Central memory CD8-positive, alpha-beta T cell (primary cell): ENCODE measurements around the gene SHISA8.

Source experiments
- ATAC-seq: fragments of 150-1000 bp; cut with Tn5 transposase; replicated peaks from 2 replicates; pipeline ENCODE4 v1.10.0; 2022; ENCODE audit warnings: mild to moderate bottlenecking, moderate FRiP score, moderate number of reproducible peaks; ENCODE audit not compliant: poor library complexity, severe bottlenecking; ENCODE audit errors: extremely low read depth
- DNase-seq, 2 donors: peaks; one replicate each; pipeline ENCODE4 v3.0.0; 2021; ENCODE audit warnings: low spot score in 2 of 2
- H3K27ac Mint-ChIP-seq: one replicate; pipeline ENCODE4 v1.8.0; 2022; ENCODE audit warnings: low read depth, mild to moderate bottlenecking, moderate library complexity, mixed read lengths
- H3K27me3 Mint-ChIP-seq: one replicate; pipeline ENCODE4 v1.8.0; 2022; ENCODE audit warnings: mixed read lengths
- H3K36me3 Mint-ChIP-seq: one replicate; pipeline ENCODE4 v1.8.0; 2022; ENCODE audit warnings: mild to moderate bottlenecking, moderate library complexity, mixed read lengths; ENCODE audit not compliant: insufficient read depth
- H3K4me1 Mint-ChIP-seq: one replicate; pipeline ENCODE4 v1.8.0; 2022; ENCODE audit warnings: mixed read lengths
- H3K4me3 Mint-ChIP-seq: one replicate; pipeline ENCODE4 v1.8.0; 2022; ENCODE audit warnings: mild to moderate bottlenecking, moderate library complexity, mixed read lengths
- H3K9me3 Mint-ChIP-seq: one replicate; pipeline ENCODE4 v1.8.0; 2022; ENCODE audit warnings: mixed read lengths

Gene SHISA8

GRCh38 chr22:41928593-41929417 is 13.9 kb upstream of the SHISA8 start:
- H3K27ac Mint-ChIP-seq, result peak overlapping the region; percentile 62
- no peaks in the 10 kb centered on the region for H3K9me3 Mint-ChIP-seq
- H3K36me3 Mint-ChIP-seq, result peaks cover 4% of the 10 kb centered on the region
- peaks cover 26% of the 10 kb centered on the region for H3K4me1 Mint-ChIP-seq
- H3K27me3 Mint-ChIP-seq, result no peaks in the 10 kb centered on the region
- H3K4me3 Mint-ChIP-seq, result no peak overlapping the region
- no peak for ATAC-seq
- DNase-seq, result no peak

DNA sequence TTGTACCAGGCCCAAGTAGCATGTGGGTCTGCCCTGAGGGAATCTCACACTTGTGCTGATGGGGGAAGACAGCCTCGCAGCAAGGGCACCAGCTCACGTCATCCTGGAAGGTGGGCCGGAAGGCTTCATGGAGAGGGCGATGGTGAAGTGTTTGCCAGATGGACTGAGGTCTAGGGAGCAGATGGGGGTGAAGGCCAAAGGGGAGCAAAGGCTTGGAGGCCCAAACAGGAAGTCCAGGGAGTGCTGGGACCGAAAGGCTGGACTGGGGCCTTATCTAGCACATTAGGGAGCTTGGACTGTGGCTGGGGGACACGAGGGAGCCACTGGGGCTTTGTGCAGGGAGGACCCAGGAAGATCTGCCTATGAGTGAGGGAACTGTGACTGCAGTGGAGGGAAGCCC is 12.9 kb upstream of the SHISA8 start:
- Mint-ChIP-seq H3K9me3 (no peaks in the 10 kb centered on the region), H3K27me3 (no peaks in the 10 kb centered on the region), H3K36me3 (peaks cover 2% of the 10 kb centered on the region), H3K27ac (peak overlapping the region; percentile 72), H3K4me1 (peaks cover 26% of the 10 kb centered on the region), H3K4me3 (peak overlapping the region; percentile 67)
- ATAC-seq (no peak), DNase-seq (no peak)

- no peaks in the 10 kb centered on the region for H3K27me3 Mint-ChIP-seq
- peaks cover 2% of the 10 kb centered on the region for H3K36me3 Mint-ChIP-seq
- peak overlapping the region; percentile 67 for H3K27ac Mint-ChIP-seq
- no peaks in the 10 kb centered on the region for H3K9me3 Mint-ChIP-seq
- peak; percentile 68 to 70 for DNase-seq
- peak; percentile 82 for ATAC-seq
- peaks cover 26% of the 10 kb centered on the region for H3K4me1 Mint-ChIP-seq
- peak overlapping the region; percentile 67 for H3K4me3 Mint-ChIP-seq
Measured at GRCh38 chr22:41925783-41926460, 11.0 kb upstream of the SHISA8 start.

GRCh38 chr22:41923595-41924276 is 8.9 kb upstream of the SHISA8 start:
- H3K4me3 Mint-ChIP-seq, result no peak overlapping the region
- no peaks in the 10 kb centered on the region for H3K9me3 Mint-ChIP-seq
- no peak for DNase-seq
- no peaks in the 10 kb centered on the region for H3K27me3 Mint-ChIP-seq
- peaks cover 4% of the 10 kb centered on the region for H3K36me3 Mint-ChIP-seq
- no peak overlapping the region for H3K27ac Mint-ChIP-seq
- H3K4me1 Mint-ChIP-seq, result peaks cover 32% of the 10 kb centered on the region
- no peak for ATAC-seq

GRCh38 chr22:41922940-41923594 is 8.2 kb upstream of the SHISA8 start:
- Mint-ChIP-seq H3K9me3 (no peaks in the 10 kb centered on the region), H3K36me3 (peaks cover 2% of the 10 kb centered on the region), H3K4me3 (no peak overlapping the region), H3K4me1 (peaks cover 28% of the 10 kb centered on the region), H3K27me3 (no peaks in the 10 kb centered on the region), H3K27ac (no peak overlapping the region)
- DNase-seq (no peak), ATAC-seq (no peak)

GRCh38 chr22:41922328-41922727 is 7.5 kb upstream of the SHISA8 start:
- ATAC-seq (no peak), DNase-seq (no peak)
- H3K27me3 Mint-ChIP-seq, result peaks cover 3% of the 10 kb centered on the region
- peaks cover 2% of the 10 kb centered on the region for H3K36me3 Mint-ChIP-seq
- no peaks in the 10 kb centered on the region for H3K9me3 Mint-ChIP-seq
- H3K27ac Mint-ChIP-seq, result no peak overlapping the region
- peaks cover 21% of the 10 kb centered on the region for H3K4me1 Mint-ChIP-seq
- H3K4me3 Mint-ChIP-seq, result no peak overlapping the region

DNA sequence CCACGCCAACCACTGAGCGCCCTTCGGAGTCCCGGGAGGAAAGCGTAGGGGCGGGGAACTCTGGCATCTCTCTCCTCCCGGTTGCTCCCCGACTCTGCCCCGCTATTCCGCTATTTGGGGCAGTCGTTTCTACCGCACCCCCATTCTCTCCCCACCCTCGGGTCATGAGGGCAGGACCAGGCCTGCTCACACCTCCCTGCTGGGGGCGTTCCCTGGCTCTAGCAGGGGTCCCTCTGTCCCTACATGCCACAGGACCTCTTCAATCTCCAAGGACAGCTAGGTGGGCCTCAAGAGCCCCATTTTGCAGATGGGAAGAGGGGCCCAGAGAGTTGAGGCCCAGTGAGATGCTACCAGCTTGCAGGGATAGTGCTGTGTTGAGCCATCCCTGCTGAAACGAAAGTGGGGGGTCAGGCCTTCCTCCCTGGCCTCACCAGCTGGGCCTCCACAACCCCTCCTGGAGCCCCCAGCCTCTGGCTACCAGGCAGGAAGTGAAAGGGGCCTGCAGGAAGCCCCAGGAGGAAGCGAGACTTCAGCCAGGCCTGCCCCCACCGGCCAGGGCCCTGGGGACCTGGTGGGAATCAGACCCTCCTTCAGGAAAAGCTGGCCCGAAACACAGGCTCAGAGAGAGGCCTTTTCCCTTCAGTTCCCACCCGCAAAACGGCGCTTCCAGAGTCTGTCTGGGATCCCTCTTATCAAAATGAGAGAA is 5.5 kb upstream of the SHISA8 start:
- ATAC-seq (no peak), DNase-seq (no peak)
- H3K4me1 Mint-ChIP-seq, result peaks cover 11% of the 10 kb centered on the region
- H3K36me3 Mint-ChIP-seq, result peaks cover 2% of the 10 kb centered on the region
- no peak overlapping the region for H3K27ac Mint-ChIP-seq
- H3K4me3 Mint-ChIP-seq, result peak overlapping the region; percentile 61
- H3K9me3 Mint-ChIP-seq, result no peaks in the 10 kb centered on the region
- peaks cover 22% of the 10 kb centered on the region for H3K27me3 Mint-ChIP-seq

- no peak overlapping the region for H3K27ac Mint-ChIP-seq
- no peak for DNase-seq
- peaks cover 2% of the 10 kb centered on the region for H3K36me3 Mint-ChIP-seq
- ATAC-seq, result peak; percentile 29
- peak overlapping the region; percentile 61 for H3K4me3 Mint-ChIP-seq
- peaks cover 23% of the 10 kb centered on the region for H3K27me3 Mint-ChIP-seq
- H3K4me1 Mint-ChIP-seq, result peaks cover 5% of the 10 kb centered on the region
- no peaks in the 10 kb centered on the region for H3K9me3 Mint-ChIP-seq
Measured at GRCh38 chr22:41919357-41920224, 4.7 kb upstream of the SHISA8 start.

DNA sequence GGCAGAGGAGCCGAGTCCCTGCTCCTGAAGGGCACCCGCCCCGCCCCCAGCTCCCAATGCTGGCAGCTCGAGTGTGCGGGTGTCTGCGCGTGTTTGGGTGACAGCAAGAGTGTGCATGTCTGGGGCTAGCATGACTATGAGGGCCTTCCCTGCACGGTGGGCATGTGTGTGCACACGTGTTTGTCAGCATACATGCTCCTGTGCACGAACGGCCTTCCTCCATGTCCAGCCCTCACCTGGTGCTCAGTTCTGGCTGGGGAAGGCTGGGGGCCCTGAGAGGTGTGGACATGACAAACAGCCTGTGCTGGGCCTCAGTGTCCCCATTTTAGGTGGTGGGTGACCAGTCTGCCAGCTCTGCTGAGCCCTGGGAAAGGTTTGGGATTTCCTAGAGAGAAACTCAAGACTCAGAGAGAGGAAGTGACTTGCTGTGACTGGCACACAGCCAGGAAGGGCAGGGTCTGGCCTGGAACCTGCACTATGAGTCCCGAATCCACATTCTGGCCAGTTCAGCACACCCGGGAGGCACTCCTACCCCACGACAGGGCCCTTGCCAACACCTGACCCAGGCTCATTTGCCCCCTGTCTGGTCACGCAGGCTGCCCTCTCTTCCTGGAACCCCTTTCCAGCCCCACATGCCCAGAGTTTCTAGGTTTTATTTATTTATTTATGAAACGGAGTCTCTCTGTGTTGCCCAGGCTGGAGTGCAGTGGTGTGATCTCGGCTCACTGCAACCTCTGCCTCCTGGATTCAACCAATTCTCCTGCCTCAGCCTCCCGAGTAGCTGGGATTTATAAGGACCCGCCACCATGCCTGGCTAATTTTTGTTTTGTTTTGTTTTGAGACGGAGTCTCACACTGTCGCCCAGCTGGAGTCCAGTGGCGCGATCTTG is 3.3 kb upstream of the SHISA8 start:
- Mint-ChIP-seq H3K9me3 (no peaks in the 10 kb centered on the region), H3K27me3 (peaks cover 30% of the 10 kb centered on the region), H3K36me3 (peaks cover 2% of the 10 kb centered on the region), H3K4me1 (peaks cover 5% of the 10 kb centered on the region), H3K4me3 (no peak overlapping the region), H3K27ac (no peak overlapping the region)
- DNase-seq (no peak), ATAC-seq (no peak)

- Mint-ChIP-seq H3K9me3 (no peaks in the 10 kb centered on the region), H3K4me1 (peaks cover 5% of the 10 kb centered on the region), H3K27ac (no peak overlapping the region), H3K27me3 (peaks cover 37% of the 10 kb centered on the region), H3K4me3 (no peak overlapping the region), H3K36me3 (peaks cover 2% of the 10 kb centered on the region)
- ATAC-seq, result no peak
- DNase-seq, result no peak
Measured at GRCh38 chr22:41917375-41917902, 2.6 kb upstream of the SHISA8 start.
